ENCODE results near the gene DCN. TPM values are rescaled to one million over a fixed set of nuclear protein-coding genes. Genes with fewer than 3 reads are reported as not detected.

Gene DCN
- total and polyA plus RNA-seq, 8 donors: 966 to 2,064 (median 1,730) TPM

GRCh38 chr12:91183551-91183950 lies 934 bp upstream of the DCN start:
- H3K27ac ChIP-seq: peak overlapping the region; percentile 42 to 87
- no peaks in the 10 kb centered on the region for H3K27me3 ChIP-seq
- ATAC-seq (no peak), DNase-seq (no peak)
- intact Hi-C loops (cut with DNase I): no loop called here
- H3K36me3 ChIP-seq: no peaks in the 10 kb centered on the region
- TF ChIP-seq, protein P1, sequence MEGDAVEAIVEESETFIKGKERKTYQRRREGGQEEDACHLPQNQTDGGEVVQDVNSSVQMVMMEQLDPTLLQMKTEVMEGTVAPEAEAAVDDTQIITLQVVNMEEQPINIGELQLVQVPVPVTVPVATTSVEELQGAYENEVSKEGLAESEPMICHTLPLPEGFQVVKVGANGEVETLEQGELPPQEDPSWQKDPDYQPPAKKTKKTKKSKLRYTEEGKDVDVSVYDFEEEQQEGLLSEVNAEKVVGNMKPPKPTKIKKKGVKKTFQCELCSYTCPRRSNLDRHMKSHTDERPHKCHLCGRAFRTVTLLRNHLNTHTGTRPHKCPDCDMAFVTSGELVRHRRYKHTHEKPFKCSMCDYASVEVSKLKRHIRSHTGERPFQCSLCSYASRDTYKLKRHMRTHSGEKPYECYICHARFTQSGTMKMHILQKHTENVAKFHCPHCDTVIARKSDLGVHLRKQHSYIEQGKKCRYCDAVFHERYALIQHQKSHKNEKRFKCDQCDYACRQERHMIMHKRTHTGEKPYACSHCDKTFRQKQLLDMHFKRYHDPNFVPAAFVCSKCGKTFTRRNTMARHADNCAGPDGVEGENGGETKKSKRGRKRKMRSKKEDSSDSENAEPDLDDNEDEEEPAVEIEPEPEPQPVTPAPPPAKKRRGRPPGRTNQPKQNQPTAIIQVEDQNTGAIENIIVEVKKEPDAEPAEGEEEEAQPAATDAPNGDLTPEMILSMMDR (IDR thresholded peaks at IDR 0.05): no peak
- H3K4me3 ChIP-seq: no peak overlapping the region
- no peaks in the 10 kb centered on the region for H3K4me1 ChIP-seq
- no peaks in the 10 kb centered on the region for H3K9me3 ChIP-seq

- Histone ChIP-seq H3K4me1 (no peaks in the 10 kb centered on the region), H3K4me3 (peak overlapping the region; percentile 10 to 21), H3K36me3 (no peaks in the 10 kb centered on the region), H3K27ac (peak overlapping the region; percentile 51 to 87), H3K9me3 (no peaks in the 10 kb centered on the region), H3K27me3 (no peaks in the 10 kb centered on the region)
- TF ChIP-seq, protein P1 (IDR thresholded peaks at IDR 0.05): no peak
- ATAC-seq (peak; percentile 65), DNase-seq (peak in 2 of 4 donors; percentile 71 to 74)
- intact Hi-C loops (cut with DNase I): no loop called here
Observed at GRCh38 chr12:91180582-91181395, 1.8 kb downstream of the DCN start.

- intact Hi-C loops (cut with DNase I): no loop called here
- ATAC-seq (no peak), DNase-seq (no peak)
- H3K4me1 ChIP-seq: no peaks in the 10 kb centered on the region
- H3K36me3 ChIP-seq: no peaks in the 10 kb centered on the region
- H3K4me3 ChIP-seq: peak overlapping the region; percentile 8 to 33
- H3K9me3 ChIP-seq: no peaks in the 10 kb centered on the region
- TF ChIP-seq, protein P1 (IDR thresholded peaks at IDR 0.05): no peak
- H3K27me3 ChIP-seq: no peaks in the 10 kb centered on the region
- H3K27ac ChIP-seq: peak overlapping the region; percentile 1 to 87
Observed at GRCh38 chr12:91179966-91180561, 2.6 kb downstream of the DCN start.

DNA sequence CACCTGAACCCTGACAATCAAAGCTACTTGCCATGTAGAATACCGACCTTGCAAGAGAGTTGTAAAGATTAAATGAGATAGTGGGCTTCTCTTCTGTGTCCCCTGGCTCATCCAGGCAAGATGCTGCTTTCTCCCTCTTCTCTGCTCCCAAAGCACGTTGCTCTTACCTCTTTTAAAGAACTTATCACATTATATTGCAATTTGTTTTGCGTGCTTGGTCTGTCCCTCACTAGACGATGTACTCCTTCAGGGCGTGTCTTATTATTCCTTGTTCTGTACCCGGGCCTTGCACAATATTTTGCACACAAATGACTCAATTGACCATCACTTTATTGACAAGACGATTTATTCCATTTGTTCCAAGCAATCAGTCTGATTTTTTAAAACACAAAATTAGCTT lies 3.3 kb downstream of the DCN start:
- intact Hi-C loops (cut with DNase I): no loop called here

DNA sequence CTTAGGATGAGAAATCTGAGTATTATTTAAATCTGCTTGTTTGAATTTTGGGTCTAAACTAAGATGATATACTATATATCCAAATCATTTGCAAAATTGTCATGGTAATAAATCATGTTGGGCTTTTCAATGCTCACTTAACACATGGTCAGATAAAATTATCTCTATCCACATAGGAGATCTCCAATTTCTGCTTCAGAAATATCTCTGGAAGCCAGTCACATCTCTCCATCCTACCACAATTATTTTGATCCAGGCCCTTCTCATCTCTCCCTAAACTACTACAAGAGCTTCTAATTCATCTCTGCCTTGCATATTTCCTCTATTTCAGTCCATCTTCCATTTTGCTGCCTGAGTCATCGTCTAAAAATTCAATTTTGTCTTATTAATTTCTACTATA lies 3.8 kb downstream of the DCN start:
- Histone ChIP-seq H3K36me3 (no peaks in the 10 kb centered on the region), H3K27ac (peak overlapping the region; percentile 1 to 87), H3K9me3 (no peaks in the 10 kb centered on the region), H3K27me3 (no peaks in the 10 kb centered on the region), H3K4me1 (no peaks in the 10 kb centered on the region), H3K4me3 (peak overlapping the region; percentile 7 to 33)
- ATAC-seq (no peak), DNase-seq (no peak)
- intact Hi-C loops (cut with DNase I): no loop called here
- TF ChIP-seq, protein P1 (IDR thresholded peaks at IDR 0.05): no peak

More for the DNA sequence above, 3.3 kb downstream of the DCN start:
- Histone ChIP-seq H3K4me3 (peak overlapping the region in 1 of 2 donors; percentile 33), H3K4me1 (no peaks in the 10 kb centered on the region), H3K9me3 (no peaks in the 10 kb centered on the region), H3K36me3 (no peaks in the 10 kb centered on the region), H3K27ac (peak overlapping the region; percentile 1 to 87), H3K27me3 (no peaks in the 10 kb centered on the region)
- no peak for ATAC-seq
- TF ChIP-seq, protein P1 (IDR thresholded peaks at IDR 0.05): no peak
- no peak for DNase-seq
